ENCODE data around the gene ZNF48. TPM values are rescaled to one million over a fixed set of nuclear protein-coding genes. Genes with fewer than 3 reads are reported as not detected.

The ZNF48 gene
- total RNA-seq, 1 experiment from 2014 or later, result 20.5 TPM

DNA sequence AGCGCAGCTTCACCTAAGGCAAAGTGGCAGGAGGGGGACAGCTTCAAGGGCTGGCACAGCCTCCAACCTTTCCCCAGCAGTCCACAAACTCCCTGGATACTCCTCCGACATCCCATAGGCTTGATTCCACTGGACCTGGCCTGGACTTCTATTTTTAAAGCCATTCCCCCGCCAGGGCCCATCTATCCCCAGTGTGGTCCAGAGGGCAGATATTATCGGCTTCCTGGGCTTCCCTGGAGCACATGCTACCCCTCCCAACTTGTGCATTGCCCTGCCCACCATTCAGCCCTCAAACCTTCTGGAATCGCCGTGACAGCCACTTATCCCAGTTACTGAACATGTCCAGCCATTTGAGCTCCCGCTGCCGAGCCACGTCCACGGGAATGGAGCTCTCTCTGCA lies 30.0 kb upstream of the ZNF48 start:
- Histone ChIP-seq H3K4me2 (ENCODE audit: low read depth, low read length, poor library complexity, severe bottlenecking) (no peak overlapping the region), H3K27ac (ENCODE audit: low read length) (no peak overlapping the region), H3K9me2 (replicated peaks; ENCODE audit: insufficient read depth, low read length) (no peaks in the 10 kb centered on the region), H2AFZ (ENCODE audit: low read length) (no peak overlapping the region), H3K4me1 (ENCODE audit: low read length) (peaks cover 19% of the 10 kb centered on the region), H3K79me2 (ENCODE audit: low read length) (peaks cover 82% of the 10 kb centered on the region), H4K20me1 (ENCODE audit: insufficient read depth, low read depth, low read length) (peaks cover 24% of the 10 kb centered on the region), H3K36me3 (ENCODE audit: insufficient read depth, low read length) (peaks cover 21% of the 10 kb centered on the region; the same call in 1 of the 2 replicates), H3K9me3 (ENCODE audit: low read length) (no peaks in the 10 kb centered on the region), H3K4me3 (ENCODE audit: low read length) (no peak overlapping the region), H3K9ac (ENCODE audit: low read length) (no peak overlapping the region), H3K27me3 (ENCODE audit: low read length) (no peaks in the 10 kb centered on the region)
- DNase-seq, result no peak

DNA sequence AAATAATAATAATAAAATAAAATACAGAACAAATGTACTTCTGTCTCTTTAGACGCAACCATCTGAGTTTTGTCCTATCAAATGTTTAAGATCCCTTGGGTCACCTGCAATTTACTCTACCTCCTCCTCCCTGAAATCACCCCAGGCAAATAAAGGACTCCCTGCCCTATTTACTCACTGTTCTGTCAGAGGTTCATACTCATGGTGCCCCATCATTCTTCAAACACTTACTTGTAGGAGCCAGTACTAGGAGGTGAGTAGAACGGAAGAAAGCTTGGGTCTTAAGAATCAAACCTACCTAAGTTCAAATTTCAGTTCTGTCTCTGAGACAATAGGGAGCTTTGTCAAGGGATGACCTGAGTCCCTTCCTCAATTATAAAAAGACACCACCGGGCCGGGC lies 28.7 kb upstream of the ZNF48 start:
- H3K4me3 ChIP-seq (ENCODE audit: low read length), result no peak overlapping the region
- H3K4me1 ChIP-seq (ENCODE audit: low read length), result peaks cover 23% of the 10 kb centered on the region
- peak overlapping the region; percentile 92 for H3K4me2 ChIP-seq (ENCODE audit: low read depth, low read length, poor library complexity, severe bottlenecking)
- DNase-seq, result no peak
- no peak overlapping the region for H2AFZ ChIP-seq (ENCODE audit: low read length)
- H3K9me2 ChIP-seq (replicated peaks; ENCODE audit: insufficient read depth, low read length), result no peaks in the 10 kb centered on the region
- H3K9ac ChIP-seq (ENCODE audit: low read length), result no peak overlapping the region
- no peaks in the 10 kb centered on the region for H3K9me3 ChIP-seq (ENCODE audit: low read length)
- peaks cover 24% of the 10 kb centered on the region for H4K20me1 ChIP-seq (ENCODE audit: insufficient read depth, low read depth, low read length)
- H3K27me3 ChIP-seq (ENCODE audit: low read length), result no peaks in the 10 kb centered on the region
- H3K36me3 ChIP-seq (ENCODE audit: insufficient read depth, low read length), result peaks cover 21% of the 10 kb centered on the region; the same call in 1 of the 2 replicates
- peaks cover 74% of the 10 kb centered on the region for H3K79me2 ChIP-seq (ENCODE audit: low read length)
- no peak overlapping the region for H3K27ac ChIP-seq (ENCODE audit: low read length)

DNA sequence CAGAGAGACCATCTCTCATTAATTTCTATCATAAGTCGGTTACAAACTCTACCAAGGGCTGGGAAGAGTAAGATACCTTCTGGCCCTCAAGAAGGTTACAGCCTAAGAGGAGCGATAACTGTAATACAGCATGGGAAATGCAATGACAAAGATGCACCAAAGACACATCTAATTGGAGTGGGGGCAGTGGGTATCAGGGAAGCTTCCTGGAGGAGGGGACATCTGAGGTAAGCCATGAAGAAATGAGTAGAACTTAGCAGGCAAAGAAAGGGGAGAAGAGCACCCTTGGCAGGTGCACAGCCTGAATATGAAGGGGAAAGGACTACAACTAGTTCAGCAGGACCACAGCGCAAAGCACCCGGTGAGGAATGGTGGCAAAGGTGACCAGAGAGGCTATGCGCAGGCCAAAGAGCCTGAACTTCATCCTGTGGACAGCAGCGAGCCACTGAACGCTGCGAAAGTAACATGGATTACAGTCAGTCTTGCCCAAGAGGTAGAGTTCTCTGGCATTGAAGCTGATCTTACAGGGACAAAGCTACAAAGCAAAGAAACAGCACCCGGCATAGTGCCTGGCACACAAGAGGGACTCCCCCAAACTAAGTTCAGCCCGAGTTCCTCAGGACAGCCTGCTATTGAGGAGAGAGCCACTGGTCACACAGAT lies 27.7 kb upstream of the ZNF48 start:
- H3K4me1 ChIP-seq (ENCODE audit: low read length), result peaks cover 33% of the 10 kb centered on the region
- peaks cover 18% of the 10 kb centered on the region; the same call in 1 of the 2 replicates for H3K36me3 ChIP-seq (ENCODE audit: insufficient read depth, low read length)
- no peak overlapping the region for H2AFZ ChIP-seq (ENCODE audit: low read length)
- H3K4me3 ChIP-seq (ENCODE audit: low read length), result peak overlapping the region; percentile 85
- H3K9ac ChIP-seq (ENCODE audit: low read length), result peak overlapping the region; percentile 98
- H3K9me3 ChIP-seq (ENCODE audit: low read length), result no peaks in the 10 kb centered on the region
- H3K79me2 ChIP-seq (ENCODE audit: low read length), result peaks cover 69% of the 10 kb centered on the region
- H4K20me1 ChIP-seq (ENCODE audit: insufficient read depth, low read depth, low read length), result peaks cover 24% of the 10 kb centered on the region
- peak overlapping the region; percentile 92 for H3K4me2 ChIP-seq (ENCODE audit: low read depth, low read length, poor library complexity, severe bottlenecking)
- no peak for DNase-seq
- no peaks in the 10 kb centered on the region for H3K27me3 ChIP-seq (ENCODE audit: low read length)
- H3K27ac ChIP-seq (ENCODE audit: low read length), result peak overlapping the region; percentile 71; the same call in 1 of the 2 replicates
- H3K9me2 ChIP-seq (replicated peaks; ENCODE audit: insufficient read depth, low read length), result no peaks in the 10 kb centered on the region

DNA sequence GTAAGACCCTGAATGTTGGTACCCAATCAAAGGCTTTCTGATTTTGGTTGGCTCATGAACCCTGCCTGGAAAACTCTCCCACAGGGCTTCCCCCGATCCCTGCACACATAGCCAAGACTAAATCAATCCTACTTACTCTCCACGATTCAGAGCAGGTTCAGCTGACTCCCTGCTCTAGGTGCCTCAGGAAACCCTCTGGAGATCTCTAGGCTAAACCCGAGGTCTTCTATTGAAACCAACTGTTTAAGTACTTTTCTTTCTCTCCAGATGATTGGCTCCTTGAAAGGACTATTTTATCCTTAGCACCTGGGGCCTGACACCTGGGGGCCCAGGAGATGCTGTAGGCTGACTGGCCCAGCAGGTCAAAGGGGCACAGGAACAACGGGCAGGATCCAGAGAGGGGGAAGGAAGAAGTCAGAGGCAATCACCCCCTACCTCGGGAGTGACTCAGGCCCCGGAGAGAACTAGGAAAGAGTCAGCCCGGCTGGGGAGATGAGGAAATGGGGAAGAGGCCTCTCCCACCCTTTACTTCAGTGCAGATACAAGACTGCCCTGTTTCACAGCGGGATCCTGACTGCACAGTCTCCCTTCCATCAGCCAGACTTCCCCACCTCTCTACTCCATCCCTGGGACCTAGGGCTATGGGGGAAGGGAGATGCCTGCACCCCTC lies 27.0 kb upstream of the ZNF48 start:
- no peaks in the 10 kb centered on the region for H3K27me3 ChIP-seq (ENCODE audit: low read length)
- H3K9me2 ChIP-seq (replicated peaks; ENCODE audit: insufficient read depth, low read length), result no peaks in the 10 kb centered on the region
- no peak overlapping the region for H2AFZ ChIP-seq (ENCODE audit: low read length)
- DNase-seq, result no peak
- H3K4me2 ChIP-seq (ENCODE audit: low read depth, low read length, poor library complexity, severe bottlenecking), result peak overlapping the region; percentile 92
- H3K9me3 ChIP-seq (ENCODE audit: low read length), result no peaks in the 10 kb centered on the region
- peaks cover 38% of the 10 kb centered on the region for H3K4me1 ChIP-seq (ENCODE audit: low read length)
- peak overlapping the region; percentile 85 for H3K4me3 ChIP-seq (ENCODE audit: low read length)
- peak overlapping the region; percentile 98 for H3K9ac ChIP-seq (ENCODE audit: low read length)
- peaks cover 24% of the 10 kb centered on the region for H4K20me1 ChIP-seq (ENCODE audit: insufficient read depth, low read depth, low read length)
- peak overlapping the region; percentile 71 for H3K27ac ChIP-seq (ENCODE audit: low read length)
- peaks cover 61% of the 10 kb centered on the region for H3K79me2 ChIP-seq (ENCODE audit: low read length)
- H3K36me3 ChIP-seq (ENCODE audit: insufficient read depth, low read length), result peaks cover 14% of the 10 kb centered on the region; the same call in 1 of the 2 replicates

- Histone ChIP-seq H3K36me3 (ENCODE audit: insufficient read depth, low read length) (peaks cover 12% of the 10 kb centered on the region; the same call in 1 of the 2 replicates), H3K4me1 (ENCODE audit: low read length) (peaks cover 38% of the 10 kb centered on the region), H3K9ac (ENCODE audit: low read length) (peak overlapping the region; percentile 98), H3K27ac (ENCODE audit: low read length) (peak overlapping the region; percentile 71), H2AFZ (ENCODE audit: low read length) (no peak overlapping the region), H3K9me3 (ENCODE audit: low read length) (no peaks in the 10 kb centered on the region), H3K79me2 (ENCODE audit: low read length) (peaks cover 56% of the 10 kb centered on the region), H3K9me2 (replicated peaks; ENCODE audit: insufficient read depth, low read length) (no peaks in the 10 kb centered on the region), H3K4me2 (ENCODE audit: low read depth, low read length, poor library complexity, severe bottlenecking) (peak overlapping the region; percentile 92), H4K20me1 (ENCODE audit: insufficient read depth, low read depth, low read length) (peaks cover 24% of the 10 kb centered on the region), H3K27me3 (ENCODE audit: low read length) (no peaks in the 10 kb centered on the region), H3K4me3 (ENCODE audit: low read length) (peak overlapping the region; percentile 85)
- DNase-seq, result no peak
These were observed 26.5 kb upstream of the ZNF48 start for GRCh38 chr16:30368792-30369090.

- peak overlapping the region; percentile 98 for H3K9ac ChIP-seq (ENCODE audit: low read length)
- H3K4me3 ChIP-seq (ENCODE audit: low read length), result peak overlapping the region; percentile 85
- H3K9me3 ChIP-seq (ENCODE audit: low read length), result no peaks in the 10 kb centered on the region
- H2AFZ ChIP-seq (ENCODE audit: low read length), result no peak overlapping the region
- peaks cover 24% of the 10 kb centered on the region for H4K20me1 ChIP-seq (ENCODE audit: insufficient read depth, low read depth, low read length)
- peak; percentile 61 for DNase-seq
- peaks cover 11% of the 10 kb centered on the region; the same call in 1 of the 2 replicates for H3K36me3 ChIP-seq (ENCODE audit: insufficient read depth, low read length)
- peaks cover 38% of the 10 kb centered on the region for H3K4me1 ChIP-seq (ENCODE audit: low read length)
- peaks cover 55% of the 10 kb centered on the region for H3K79me2 ChIP-seq (ENCODE audit: low read length)
- peak overlapping the region; percentile 92 for H3K4me2 ChIP-seq (ENCODE audit: low read depth, low read length, poor library complexity, severe bottlenecking)
- H3K9me2 ChIP-seq (replicated peaks; ENCODE audit: insufficient read depth, low read length), result no peaks in the 10 kb centered on the region
- peak overlapping the region; percentile 71 for H3K27ac ChIP-seq (ENCODE audit: low read length)
- no peaks in the 10 kb centered on the region for H3K27me3 ChIP-seq (ENCODE audit: low read length)
These were observed 25.9 kb upstream of the ZNF48 start for GRCh38 chr16:30369091-30369937.

GRCh38 chr16:30369938-30370455 lies 25.2 kb upstream of the ZNF48 start:
- Histone ChIP-seq H4K20me1 (ENCODE audit: insufficient read depth, low read depth, low read length) (peaks cover 24% of the 10 kb centered on the region), H2AFZ (ENCODE audit: low read length) (no peak overlapping the region), H3K9ac (ENCODE audit: low read length) (peak overlapping the region; percentile 98), H3K27ac (ENCODE audit: low read length) (peak overlapping the region; percentile 71), H3K36me3 (ENCODE audit: insufficient read depth, low read length) (peaks cover 5% of the 10 kb centered on the region; the same call in 1 of the 2 replicates), H3K9me3 (ENCODE audit: low read length) (no peaks in the 10 kb centered on the region), H3K4me2 (ENCODE audit: low read depth, low read length, poor library complexity, severe bottlenecking) (peak overlapping the region; percentile 92), H3K27me3 (ENCODE audit: low read length) (no peaks in the 10 kb centered on the region), H3K9me2 (replicated peaks; ENCODE audit: insufficient read depth, low read length) (no peaks in the 10 kb centered on the region), H3K4me1 (ENCODE audit: low read length) (peaks cover 38% of the 10 kb centered on the region), H3K79me2 (ENCODE audit: low read length) (peaks cover 48% of the 10 kb centered on the region), H3K4me3 (ENCODE audit: low read length) (peak overlapping the region; percentile 85)
- DNase-seq, result no peak
